PFSK-1 (cell line): ENCODE results near the gene DPP8.

ENCODE experiments used
- FOXP2 ChIP-seq: optimal IDR thresholded peaks from 2 replicates; pipeline ENCODE3; 2011; ENCODE audit warnings: borderline replicate concordance, control low read depth, inconsistent platforms; ENCODE audit not compliant: insufficient read depth; ENCODE audit errors: extremely low read length, extremely low read depth
- POLR2AphosphoS5 ChIP-seq: IDR thresholded peaks from 2 replicates; pipeline ENCODE4 v1.6.1; 2012; ENCODE audit warnings: low read depth, mild to moderate bottlenecking, control low read depth, low read length, moderate library complexity
- REST ChIP-seq, 2 experiments: IDR thresholded peaks; 2 replicates each; pipeline versions ENCODE4 v1.6.1 to v1.8.0; 2011 to 2012; ENCODE audit warnings: low read depth in 2 of 2, low read length in 2 of 2, control low read depth in 1 of 2, inconsistent platforms in 1 of 2, mild to moderate bottlenecking in 1 of 2, moderate library complexity in 1 of 2; ENCODE audit not compliant: insufficient read depth in 1 of 2
- SIN3A ChIP-seq: IDR thresholded peaks from 2 replicates; pipeline ENCODE4 v1.6.1; 2012; ENCODE audit warnings: mild to moderate bottlenecking, low read length, moderate library complexity, borderline replicate concordance; ENCODE audit not compliant: insufficient read depth
- TAF1 ChIP-seq: IDR thresholded peaks from 2 replicates; pipeline ENCODE4 v1.6.1; 2012; ENCODE audit warnings: low read length, control low read depth, borderline replicate concordance; ENCODE audit not compliant: insufficient read depth

Gene DPP8

DNA sequence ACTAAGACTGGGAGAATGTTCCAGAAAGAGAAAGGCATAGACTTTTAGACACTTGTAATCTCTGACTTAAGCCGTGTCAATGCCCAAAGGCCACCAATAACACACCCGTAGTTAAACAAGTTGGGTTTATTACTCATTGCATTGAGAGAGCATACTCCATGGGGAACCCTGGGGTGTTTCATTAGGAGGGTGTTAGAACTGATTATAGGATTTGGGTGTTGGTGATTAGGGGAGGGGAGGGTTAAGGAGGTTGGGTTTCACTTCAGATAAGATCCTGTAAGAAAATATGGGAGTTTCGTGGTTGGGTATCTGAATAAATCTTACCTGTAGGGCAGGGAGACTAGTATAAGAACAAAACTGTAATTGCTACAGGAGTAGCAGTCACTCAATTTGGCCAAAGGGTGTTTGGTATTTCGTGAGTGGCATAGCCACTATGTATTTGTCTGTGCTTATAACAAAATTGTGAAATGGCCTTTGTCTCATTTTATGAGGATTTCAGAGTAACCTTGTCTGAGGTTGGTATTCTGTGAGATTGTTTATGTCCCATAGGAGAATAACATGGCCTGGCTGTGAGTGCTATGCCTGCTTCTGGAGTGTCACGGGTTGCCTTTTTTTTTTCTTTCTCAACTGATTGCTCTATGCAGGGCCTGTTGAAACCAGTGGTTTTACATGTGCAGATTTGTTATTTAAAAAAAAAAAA is 15.7 kb upstream of the DPP8 start:
- TF ChIP-seq FOXP2: no peak

- no peak for TF ChIP-seq SIN3A
- no peak for TF ChIP-seq REST (IDR thresholded peaks at IDR 0.05; ENCODE audit: insufficient read depth in 1 of 2, low read depth in 2 of 2, low read length in 2 of 2)
- no peak for TF ChIP-seq TAF1
- TF ChIP-seq POLR2AphosphoS5: no peak
- no peak for TF ChIP-seq FOXP2
These were observed 15.2 kb upstream of the DPP8 start for GRCh38 chr15:65532738-65533051.

GRCh38 chr15:65530318-65531111 is 13.0 kb upstream of the DPP8 start, which contains the start of gene HACD3:
Gene HACD3, plus strand, starts transcription at chr15:65530463. Its CDS starts 169 bp downstream, at chr15:65530632.
- TF ChIP-seq POLR2AphosphoS5 (peak; percentile 59; the same call in 1 of the 2 replicates), REST (IDR thresholded peaks at IDR 0.05; ENCODE audit: insufficient read depth in 1 of 2, low read depth in 2 of 2, low read length in 2 of 2) (no peak; a peak in 1 of 4 replicates), TAF1 (peak; percentile 18; the same call in 1 of the 2 replicates)

- TF ChIP-seq TAF1 (no peak), SIN3A (no peak)
These were observed 12.4 kb upstream of the DPP8 start for GRCh38 chr15:65529762-65530317.

GRCh38 chr15:65528461-65529060 is 11.1 kb upstream of the DPP8 start:
- TF ChIP-seq TAF1 (no peak), SIN3A (no peak), FOXP2 (no peak), REST (IDR thresholded peaks at IDR 0.05; ENCODE audit: insufficient read depth in 1 of 2, low read depth in 2 of 2, low read length in 2 of 2) (no peak), POLR2AphosphoS5 (no peak)

DNA sequence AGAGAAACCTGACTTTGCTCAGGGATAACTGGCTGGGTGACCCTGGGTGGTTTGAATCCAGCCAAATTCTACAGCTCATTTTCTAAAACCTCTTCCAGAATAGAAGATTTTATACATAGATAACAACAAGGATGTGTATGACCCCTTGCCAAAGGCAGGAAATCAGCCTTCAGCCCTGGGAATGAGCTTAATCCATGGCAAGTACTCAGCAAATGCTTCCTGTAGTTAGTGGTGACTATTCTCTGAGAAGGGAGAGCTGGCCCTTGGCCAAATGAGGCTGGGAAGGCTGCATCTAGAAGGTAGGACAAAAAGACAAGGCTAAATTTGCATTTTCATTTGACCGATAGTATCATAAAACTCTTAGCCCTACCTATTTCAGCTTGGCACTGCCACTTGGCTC is 8.1 kb upstream of the DPP8 start:
- TF ChIP-seq POLR2AphosphoS5: no peak
- TF ChIP-seq FOXP2: no peak
- no peak for TF ChIP-seq TAF1
- 0 out of 2 replicates have a peak, but pooled peaks have one; percentile 32 for TF ChIP-seq SIN3A
- peak in 1 of 2 experiments; percentile 58; a peak in 1 of 4 replicates for TF ChIP-seq REST (IDR thresholded peaks at IDR 0.05; ENCODE audit: insufficient read depth in 1 of 2, low read depth in 2 of 2, low read length in 2 of 2)
